ENCODE results near the gene SLC16A1.
"Not testable (repeated sequence)": the region's sequence is repeated elsewhere in the genome, so short reads cannot be mapped to it uniquely, and the experiment has no call there.

The SLC16A1 gene

GRCh38 chr1:112974646-112975045 is 18.6 kb upstream of the SLC16A1 start:
- no peak for TF ChIP-seq CTCF (IDR thresholded peaks at IDR 0.05; ENCODE audit: insufficient read depth, low read length, missing control alignments)
- ChIA-PET CTCF (interaction anchor here (0.8 to 1.2 kb wide), 2 partner anchors 10 to 18 kb away, joined by 3 read pairs; partner anchors contain the start of gene SLC16A1), POLR2A (no interaction called here)
- DNase-seq (ENCODE audit: low read depth, low spot score): no peak
- H3K4me3 ChIP-seq (ENCODE audit: low read depth, low read length): no peak overlapping the region

GRCh38 chr1:112973788-112974187 is 17.8 kb upstream of the SLC16A1 start:
- ChIA-PET CTCF (interaction anchor here (1.2 kb wide), 2 partner anchors 11 to 99 kb away, joined by 3 read pairs; no protein-coding TSS in a partner anchor), POLR2A (no interaction called here)
- no peak overlapping the region for H3K4me3 ChIP-seq (ENCODE audit: low read depth, low read length)
- no peak for TF ChIP-seq CTCF (IDR thresholded peaks at IDR 0.05; ENCODE audit: insufficient read depth, low read length, missing control alignments)
- DNase-seq (ENCODE audit: low read depth, low spot score): no peak

DNA sequence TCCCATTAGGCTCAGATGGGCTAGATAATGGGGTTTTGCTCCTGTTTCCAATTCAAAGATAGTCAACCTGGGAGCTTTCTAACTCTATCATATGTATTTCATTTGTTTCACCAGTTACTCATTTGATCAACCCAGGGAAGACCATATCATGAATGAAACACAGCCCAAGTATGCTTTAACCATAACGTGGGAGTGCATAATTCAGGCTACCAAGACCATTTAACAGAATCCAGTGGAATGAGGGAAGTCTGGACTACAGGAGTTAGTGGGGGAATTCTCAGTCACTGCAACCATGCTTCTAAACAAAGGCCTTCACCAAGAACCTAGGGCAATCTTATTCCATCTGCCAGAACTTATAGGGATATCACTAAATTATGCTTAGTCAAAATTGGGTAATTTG is 15.0 kb upstream of the SLC16A1 start:
- ChIA-PET CTCF (interaction anchor here (0.8 to 1.2 kb wide), 2 partner anchors 92 to 255 kb away, joined by 3 read pairs; no protein-coding TSS in a partner anchor), POLR2A (interaction anchor here (1.2 kb wide), 1 partner anchor 15 kb away, joined by 6 read pairs; the partner anchor contains the start of gene SLC16A1)
- DNase-seq (ENCODE audit: low read depth, low spot score): peak; percentile 53
- no peak for TF ChIP-seq CTCF (IDR thresholded peaks at IDR 0.05; ENCODE audit: insufficient read depth, low read length, missing control alignments)
- H3K4me3 ChIP-seq (ENCODE audit: low read depth, low read length): no peak overlapping the region

DNA sequence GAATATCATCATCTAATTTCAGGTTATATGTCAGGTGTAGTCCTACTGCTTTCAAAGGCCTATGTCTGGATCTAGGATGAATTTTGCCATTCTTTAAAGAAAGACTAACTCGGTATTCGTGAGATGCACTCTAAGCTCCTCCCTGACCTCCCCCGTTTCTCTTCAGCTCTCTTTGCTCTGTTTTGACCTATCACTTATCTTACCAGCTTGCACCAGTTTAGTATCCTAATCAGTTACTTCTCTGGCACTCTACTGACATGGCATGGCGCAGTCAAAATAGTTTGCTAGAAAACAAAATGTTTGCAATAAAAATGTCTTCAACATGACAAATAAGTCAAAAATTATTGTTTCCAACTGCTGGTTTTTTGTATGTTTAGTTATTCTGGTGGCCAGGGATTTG is 8.4 kb upstream of the SLC16A1 start:
- ChIA-PET POLR2A (no interaction called here), CTCF (interaction anchor here (1.3 to 1.4 kb wide), 2 partner anchors 12 to 153 kb away, joined by 3 read pairs; no protein-coding TSS in a partner anchor)
- no peak for DNase-seq (ENCODE audit: low read depth, low spot score)

DNA sequence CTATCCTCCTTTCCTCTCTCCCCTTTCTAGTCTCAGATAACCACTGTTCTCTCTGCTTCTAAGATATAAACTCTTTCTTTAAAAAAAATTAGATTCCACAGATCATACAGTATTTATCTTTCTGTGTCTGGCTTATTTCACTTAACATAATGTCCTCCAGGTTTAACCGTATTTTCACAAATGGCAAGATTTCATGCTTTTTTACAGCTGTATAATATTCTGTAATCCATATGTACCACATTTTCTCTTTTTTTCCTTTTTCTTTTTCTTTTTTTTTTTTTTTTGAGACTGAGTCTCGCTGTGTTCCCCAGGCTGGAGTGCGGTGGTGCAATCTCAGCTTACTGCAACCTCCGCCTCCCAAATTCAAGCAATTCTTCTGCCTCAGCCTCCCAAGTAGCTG is 5.1 kb upstream of the SLC16A1 start:
- CTCF ChIA-PET: no interaction called here
- TF ChIP-seq CTCF (IDR thresholded peaks at IDR 0.05; ENCODE audit: insufficient read depth, low read length, missing control alignments): no peak
- no peak overlapping the region for H3K4me3 ChIP-seq (ENCODE audit: low read depth, low read length)
- DNase-seq (ENCODE audit: low read depth, low spot score): no peak
- POLR2A ChIA-PET: no interaction called here

More for the DNA sequence above, 8.4 kb upstream of the SLC16A1 start:
- no peak for TF ChIP-seq CTCF (IDR thresholded peaks at IDR 0.05; ENCODE audit: insufficient read depth, low read length, missing control alignments)
- no peak overlapping the region for H3K4me3 ChIP-seq (ENCODE audit: low read depth, low read length)

DNA sequence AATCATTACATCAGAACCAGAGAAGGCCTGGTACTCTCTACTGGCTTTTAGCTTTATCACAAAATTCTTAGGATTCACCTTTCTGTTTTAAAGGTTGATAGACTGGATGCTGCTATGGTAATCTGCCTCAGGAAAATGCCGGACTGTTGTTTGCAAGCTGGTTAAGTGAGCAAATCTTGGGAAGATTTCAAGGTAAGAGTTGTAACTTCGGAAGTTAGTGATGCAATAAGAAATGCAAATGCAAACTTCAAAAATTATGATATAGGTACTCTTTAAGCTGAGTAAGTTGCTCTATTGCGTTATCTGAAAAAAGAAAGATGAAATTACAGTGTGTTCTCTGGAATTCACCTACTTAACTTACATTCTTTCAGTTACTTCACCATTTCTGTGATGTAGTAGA is 4.4 kb upstream of the SLC16A1 start:
- no peak for DNase-seq (ENCODE audit: low read depth, low spot score)
- no peak overlapping the region for H3K4me3 ChIP-seq (ENCODE audit: low read depth, low read length)
- POLR2A ChIA-PET: no interaction called here
- no peak for TF ChIP-seq CTCF (IDR thresholded peaks at IDR 0.05; ENCODE audit: insufficient read depth, low read length, missing control alignments)
- CTCF ChIA-PET: no interaction called here

DNA sequence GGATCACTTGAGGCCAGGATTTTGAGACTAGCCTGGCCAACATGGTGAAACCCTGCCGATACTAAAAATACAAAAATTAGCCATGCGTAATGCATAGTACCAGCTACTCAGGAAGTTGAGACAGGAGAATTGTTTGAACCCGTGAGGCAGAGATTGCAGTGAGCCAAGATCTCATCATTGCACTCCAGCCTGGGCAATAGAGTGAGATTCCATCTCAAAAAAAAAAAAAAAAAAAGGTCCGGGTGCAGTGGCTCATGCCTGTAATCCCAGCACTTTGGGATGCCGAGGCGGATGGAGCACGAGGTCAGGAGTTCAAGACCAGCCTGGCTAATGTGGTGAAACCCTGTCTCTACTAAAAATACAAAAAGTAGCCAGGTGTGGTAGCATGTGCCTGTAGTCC is 2.2 kb upstream of the SLC16A1 start:
- POLR2A ChIA-PET; DNase-seq (ENCODE audit: low read depth, low spot score): not testable (repeated sequence)
- CTCF ChIA-PET: interaction anchor here (1.2 kb wide), 1 partner anchor 239 kb away, joined by 3 read pairs; no protein-coding TSS in a partner anchor
- H3K4me3 ChIP-seq (ENCODE audit: low read depth, low read length): peak overlapping the region; percentile 95
